Uterus (tissue), 4 donors: ENCODE results near the gene TMEM175. TPM values are rescaled to one million over a fixed set of nuclear protein-coding genes. Genes with fewer than 3 reads are reported as not detected.

Experiments used
- DNase-seq, 2 donors: peaks; one replicate each; pipeline ENCODE4 v3.0.0-alpha.2; 2019 to 2020
- H3K27ac ChIP-seq, 2 donors: fragments of 200-600 bp; sonication (generic); 1 replicate in 1 of 2; 2 replicates in 1 of 2; pipeline ENCODE4 v1.5.1; 2016 to 2018
- H3K27me3 ChIP-seq, 2 donors: fragments of 200-600 bp; sonication (generic); one replicate each; pipeline ENCODE4 v1.5.1; 2018 to 2019; ENCODE audit warnings: control low read depth in 1 of 2
- H3K36me3 ChIP-seq, 2 donors: fragments of 200-600 bp; sonication (generic); one replicate each; pipeline ENCODE4 v1.5.1; 2019; ENCODE audit warnings: control low read depth in 1 of 2
- H3K4me1 ChIP-seq, 2 donors: fragments of 200-600 bp; sonication (generic); one replicate each; pipeline ENCODE4 v1.5.1; 2018 to 2019; ENCODE audit warnings: control low read depth in 1 of 2
- H3K4me3 ChIP-seq, 2 donors: fragments of 200-600 bp; sonication (generic); 1 replicate in 1 of 2; 2 replicates in 1 of 2; pipeline ENCODE4 v1.5.1; 2018 to 2019; ENCODE audit warnings: mild to moderate bottlenecking in 1 of 2
- H3K9me3 ChIP-seq, 2 donors: fragments of 200-600 bp; sonication (generic); one replicate each; pipeline ENCODE4 v1.5.1; 2019; ENCODE audit warnings: control low read depth in 1 of 2
- POLR2A ChIP-seq, 2 donors: fragments of 450-650 bp; IDR thresholded peaks; one replicate each; pipeline ENCODE4 v1.6.1; 2016; ENCODE audit warnings: antibody characterized with exemption in 2 of 2, mild to moderate bottlenecking in 1 of 2, moderate library complexity in 1 of 2
- intact Hi-C: fragments of 100-400 bp; cut with DNase I; formaldehyde crosslinking; loops from one replicate; pipeline ENCODE4 v1.15.1; 2023; ENCODE audit warnings: low total_unique reads
- total RNA-seq, 4 donors: library from RNA; depleted of rRNA in 3 of 4; stranded (reverse); fragments of >200 nt in 3 of 4; gene quantifications; one replicate each; pipeline versions ENCODE4 v1.1.0 to v1.2.4, GENCODE V29; 2014 to 2023
- TF ChIP-seq, protein P1 (sequence below), 4 experiments: fragments of 200-600 bp in 2 of 4; fragments of 450-650 bp in 2 of 4; sonication (generic) in 2 of 4; IDR thresholded peaks; one replicate each; pipeline ENCODE4 v1.5.1; 2016 to 2019; ENCODE audit warnings: antibody characterized with exemption in 4 of 4, mild to moderate bottlenecking in 2 of 4, moderate library complexity in 1 of 4
- donor health status: DM: yes; HTN: yes; CAD: no.

TMEM175 gene
- total RNA-seq, 4 donors from 2014 or later, result 9.9 to 39.7 (median 26.3) TPM

DNA sequence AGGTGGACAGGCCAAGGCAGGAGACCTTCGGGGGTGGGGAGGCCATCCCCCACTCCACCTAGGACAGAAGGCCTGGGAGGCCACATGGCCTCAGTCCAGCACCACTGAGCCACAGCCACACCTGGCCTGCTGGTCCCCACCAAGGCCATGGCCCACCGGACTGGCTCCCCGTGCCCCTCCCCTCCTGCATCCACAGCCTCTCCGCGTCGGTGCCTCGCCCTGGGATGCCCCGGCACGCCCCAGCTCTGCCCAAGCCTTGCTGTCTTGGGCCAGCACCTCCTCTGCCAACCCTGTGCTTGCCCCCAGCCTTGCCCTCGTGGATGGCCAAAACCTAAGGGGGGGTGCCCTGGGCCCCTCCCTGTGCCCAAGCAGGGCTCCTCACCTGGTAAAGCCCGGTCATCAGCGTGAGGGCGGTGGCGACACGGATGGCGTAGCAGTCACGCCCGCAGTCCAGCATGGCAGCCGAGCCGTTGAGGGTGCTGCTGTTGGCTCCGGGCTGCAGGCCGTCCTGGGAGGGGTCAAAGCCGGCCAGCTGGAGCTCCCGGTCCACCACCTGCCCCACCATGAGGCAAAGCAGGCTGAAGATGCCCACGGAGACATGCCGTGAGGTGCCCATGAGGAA, 58.6 kb downstream of the TMEM175 start:
- DNase-seq, result no peak
- TF ChIP-seq POLR2A (IDR thresholded peaks at IDR 0.05), result no peak
- TF ChIP-seq, protein P1, sequence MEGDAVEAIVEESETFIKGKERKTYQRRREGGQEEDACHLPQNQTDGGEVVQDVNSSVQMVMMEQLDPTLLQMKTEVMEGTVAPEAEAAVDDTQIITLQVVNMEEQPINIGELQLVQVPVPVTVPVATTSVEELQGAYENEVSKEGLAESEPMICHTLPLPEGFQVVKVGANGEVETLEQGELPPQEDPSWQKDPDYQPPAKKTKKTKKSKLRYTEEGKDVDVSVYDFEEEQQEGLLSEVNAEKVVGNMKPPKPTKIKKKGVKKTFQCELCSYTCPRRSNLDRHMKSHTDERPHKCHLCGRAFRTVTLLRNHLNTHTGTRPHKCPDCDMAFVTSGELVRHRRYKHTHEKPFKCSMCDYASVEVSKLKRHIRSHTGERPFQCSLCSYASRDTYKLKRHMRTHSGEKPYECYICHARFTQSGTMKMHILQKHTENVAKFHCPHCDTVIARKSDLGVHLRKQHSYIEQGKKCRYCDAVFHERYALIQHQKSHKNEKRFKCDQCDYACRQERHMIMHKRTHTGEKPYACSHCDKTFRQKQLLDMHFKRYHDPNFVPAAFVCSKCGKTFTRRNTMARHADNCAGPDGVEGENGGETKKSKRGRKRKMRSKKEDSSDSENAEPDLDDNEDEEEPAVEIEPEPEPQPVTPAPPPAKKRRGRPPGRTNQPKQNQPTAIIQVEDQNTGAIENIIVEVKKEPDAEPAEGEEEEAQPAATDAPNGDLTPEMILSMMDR (IDR thresholded peaks at IDR 0.05), result no peak
- Histone ChIP-seq H3K9me3 (no peaks in the 10 kb centered on the region), H3K27me3 (no peaks in the 10 kb centered on the region), H3K4me3 (no peak overlapping the region), H3K36me3 (no peaks in the 10 kb centered on the region), H3K27ac (no peak overlapping the region), H3K4me1 (peaks cover 0 to 10% of the 10 kb centered on the region in 2 donors)
- intact Hi-C loops, result no loop called here

DNA sequence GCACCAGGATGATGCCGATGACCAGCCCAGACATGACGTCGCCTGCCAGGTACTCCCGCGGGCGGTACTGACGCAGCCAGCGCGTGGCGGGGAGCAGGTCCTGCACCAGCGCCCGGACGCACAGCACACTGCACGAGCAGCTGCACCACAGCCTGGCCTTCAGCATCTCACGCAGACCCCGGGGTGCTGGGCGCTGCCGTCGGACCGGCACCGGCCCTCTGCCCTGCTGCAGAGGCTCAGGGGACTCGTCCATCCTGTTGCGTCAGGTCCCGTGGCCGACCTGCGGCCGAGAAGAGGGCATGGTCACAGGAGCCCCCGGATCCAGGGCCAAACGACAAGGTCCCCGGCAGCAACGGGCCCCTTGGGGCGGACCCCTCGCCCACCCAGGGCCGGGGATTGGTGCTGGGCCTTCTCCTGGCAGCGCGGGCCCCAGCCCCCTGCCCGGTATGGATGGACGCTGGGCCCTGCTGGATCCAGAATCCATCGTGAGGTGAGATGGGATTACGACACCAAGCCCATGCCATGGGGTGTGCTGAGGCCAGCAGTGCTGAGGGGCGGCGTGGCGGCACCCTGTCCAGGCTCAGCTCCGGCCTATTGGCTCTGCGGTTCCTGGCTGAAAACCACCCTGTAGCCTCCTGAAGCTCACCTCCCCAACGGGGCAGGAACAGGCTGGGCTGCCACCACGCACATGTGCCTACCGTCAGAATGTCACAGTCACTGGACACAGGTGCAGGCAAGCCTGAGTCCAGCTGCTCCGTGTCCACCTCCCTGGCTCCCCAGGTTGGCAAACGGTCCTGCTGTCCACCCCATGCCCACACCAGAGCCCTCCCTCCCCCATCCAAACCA, 59.4 kb downstream of the TMEM175 start:
- TF ChIP-seq POLR2A (IDR thresholded peaks at IDR 0.05), result no peak
- TF ChIP-seq, protein P1 (IDR thresholded peaks at IDR 0.05), result no peak
- no peak for DNase-seq
- Histone ChIP-seq H3K9me3 (no peaks in the 10 kb centered on the region), H3K27me3 (no peaks in the 10 kb centered on the region), H3K36me3 (no peaks in the 10 kb centered on the region), H3K4me3 (no peak overlapping the region), H3K27ac (no peak overlapping the region), H3K4me1 (peaks cover 0 to 10% of the 10 kb centered on the region in 2 donors)
- intact Hi-C loops, result no loop called here

DNA sequence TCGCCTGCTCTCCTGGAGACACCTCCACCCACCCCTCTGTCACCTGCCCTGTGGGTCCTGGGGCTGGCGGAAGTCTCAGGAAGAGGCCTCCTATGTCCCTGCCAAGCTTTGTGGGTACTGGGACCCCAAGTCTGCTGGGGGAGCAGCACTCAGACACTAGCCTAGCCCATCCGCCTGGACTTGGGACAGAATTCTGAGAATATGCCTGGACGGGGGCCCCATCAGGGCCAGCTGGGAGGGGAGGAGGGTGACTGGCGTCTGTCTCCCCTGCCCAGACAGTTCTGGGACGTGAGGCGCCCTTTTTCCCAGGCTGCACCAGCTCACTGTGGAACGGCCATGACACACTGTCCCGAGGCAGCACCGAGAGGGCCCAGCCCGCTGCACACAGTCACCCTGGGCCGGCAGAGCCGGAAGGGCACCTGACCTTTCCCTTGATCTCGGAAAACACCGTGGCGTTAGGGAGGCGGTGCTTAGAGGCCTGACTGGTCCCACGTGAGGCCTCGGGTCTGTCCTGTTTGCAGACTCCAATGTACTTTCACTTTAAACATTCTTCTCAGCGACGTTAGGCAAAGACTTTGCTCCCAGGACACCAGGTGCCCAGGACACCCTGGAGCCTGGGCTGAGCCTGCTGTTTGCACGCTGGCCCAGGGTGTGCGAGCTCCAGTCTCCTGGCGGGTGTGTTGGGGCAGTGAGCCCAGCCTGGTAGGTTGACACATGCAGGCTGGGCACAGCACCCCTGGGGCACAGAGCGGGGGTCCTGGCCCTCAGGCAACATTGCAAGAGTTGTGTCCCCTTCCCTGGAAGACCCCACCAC, 60.2 kb downstream of the TMEM175 start:
- H3K9me3 ChIP-seq, result no peaks in the 10 kb centered on the region
- H3K27me3 ChIP-seq, result peaks cover 0 to 2% of the 10 kb centered on the region in 2 donors
- no peak for TF ChIP-seq POLR2A (IDR thresholded peaks at IDR 0.05)
- TF ChIP-seq, protein P1 (IDR thresholded peaks at IDR 0.05), result no peak
- H3K4me1 ChIP-seq, result peaks cover 0 to 13% of the 10 kb centered on the region in 2 donors
- no peak overlapping the region for H3K4me3 ChIP-seq
- intact Hi-C loops, result no loop called here
- no peaks in the 10 kb centered on the region for H3K36me3 ChIP-seq
- DNase-seq, result no peak
- H3K27ac ChIP-seq, result no peak overlapping the region

DNA sequence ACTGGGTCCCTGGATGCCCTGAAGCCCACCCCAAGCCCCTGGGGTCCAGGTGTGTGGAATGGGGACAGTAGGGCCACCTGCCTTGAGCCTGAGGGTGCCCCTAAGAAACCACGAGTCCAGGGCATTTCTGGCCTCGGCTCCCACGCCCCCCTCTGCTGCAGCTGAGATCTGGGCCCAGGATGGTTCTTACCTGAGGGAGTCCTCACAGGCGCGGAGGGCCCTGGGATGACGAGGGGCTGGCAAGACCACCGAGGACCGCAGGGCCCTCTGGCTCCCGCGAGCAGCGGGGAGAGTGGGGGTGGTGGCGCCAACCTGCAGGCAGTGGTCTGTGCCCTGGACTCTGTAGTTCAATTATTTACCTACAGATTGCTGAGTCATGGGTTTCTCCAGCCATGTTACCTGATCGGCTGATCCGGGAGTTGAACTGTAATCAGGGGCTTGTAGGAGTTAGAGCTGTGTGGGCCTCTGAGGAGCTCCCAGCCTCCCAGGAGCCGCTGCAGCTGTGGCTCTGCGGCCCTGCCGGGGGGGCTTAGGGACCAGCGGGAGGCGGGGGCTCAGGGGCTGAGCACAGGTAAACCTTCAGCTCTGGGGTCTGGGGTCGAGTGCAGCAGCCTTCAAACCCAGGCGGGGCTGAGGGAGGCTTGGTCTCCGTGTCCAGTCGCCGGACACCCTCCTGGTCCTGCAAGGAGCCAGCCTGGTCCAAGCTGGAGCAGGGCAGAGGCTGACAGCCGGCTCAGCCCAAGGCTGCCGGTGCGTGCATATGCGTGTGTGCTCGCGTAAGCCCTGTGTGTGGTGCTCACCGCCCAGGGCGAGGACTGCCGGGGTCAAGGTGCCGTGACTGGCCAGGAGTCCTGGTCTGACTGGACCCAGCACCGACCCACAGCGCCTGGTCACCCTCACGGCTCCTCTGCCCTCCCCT, 61.1 kb downstream of the TMEM175 start, which contains the start of gene SLC26A1:
TSS of gene SLC26A1 (minus strand) at position 294 of the 919 bp plus-strand sequence. CDS start 1,701 bp downstream, outside the sequence.
- Histone ChIP-seq H3K4me1 (peaks cover 0 to 15% of the 10 kb centered on the region in 2 donors), H3K4me3 (no peak within 1 kb of the TSS), H3K9me3 (no peaks in the 10 kb centered on the region), H3K27ac (no peak within 1 kb of the TSS), H3K27me3 (peaks cover 0 to 9% of the 10 kb centered on the region in 2 donors), H3K36me3 (no peaks in the 10 kb centered on the region)
- no peak for DNase-seq
- intact Hi-C loops, result no loop called here
- no peak for TF ChIP-seq POLR2A (IDR thresholded peaks at IDR 0.05)
- TF ChIP-seq, protein P1 (IDR thresholded peaks at IDR 0.05), result no peak
